PC-3 (cell line): ENCODE results near the gene PCK2.

Experiments used
- EZH2 ChIP-seq: fragments of 300-600 bp; sonication (generic); IDR thresholded peaks from one replicate; pipeline ENCODE4 v1.6.1; 2017; ENCODE audit warnings: antibody characterized with exemption, mild to moderate bottlenecking, low read length; ENCODE audit not compliant: unreplicated experiment
- EZH2phosphoT487 ChIP-seq: fragments of 300-600 bp; sonication (generic); IDR thresholded peaks from 2 replicates; pipeline ENCODE4 v1.6.1; 2018; ENCODE audit warnings: mild to moderate bottlenecking, antibody characterized with exemption, low read length, borderline replicate concordance
- TF ChIP-seq, protein P1 (sequence below): fragments of 300-600 bp; sonication (generic); conservative IDR thresholded peaks from 2 replicates; pipeline ENCODE4 v1.5.1; 2017; ENCODE audit warnings: antibody characterized with exemption, low read depth, mild to moderate bottlenecking, low read length

DNA sequence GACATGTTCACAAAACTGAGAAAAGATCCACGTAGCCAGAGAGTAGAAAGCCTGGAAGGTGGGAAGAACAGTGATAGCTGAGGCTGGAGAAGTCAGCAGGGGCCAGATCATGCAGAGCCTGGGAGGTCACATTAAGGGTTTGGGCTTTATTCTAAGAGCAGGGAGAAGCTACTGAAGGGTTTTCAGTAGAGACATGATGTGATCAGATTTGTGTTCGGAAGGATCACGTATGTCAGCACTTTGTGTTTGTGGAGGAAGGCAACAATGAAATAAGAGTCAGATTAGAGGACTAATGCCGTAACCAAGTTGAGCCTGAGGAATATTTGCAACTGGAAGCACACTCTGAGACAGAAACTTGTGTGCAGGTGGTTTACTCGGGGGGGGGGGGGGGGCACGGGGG lies 4.2 kb upstream of the PCK2 start:
- TF ChIP-seq, protein P1, sequence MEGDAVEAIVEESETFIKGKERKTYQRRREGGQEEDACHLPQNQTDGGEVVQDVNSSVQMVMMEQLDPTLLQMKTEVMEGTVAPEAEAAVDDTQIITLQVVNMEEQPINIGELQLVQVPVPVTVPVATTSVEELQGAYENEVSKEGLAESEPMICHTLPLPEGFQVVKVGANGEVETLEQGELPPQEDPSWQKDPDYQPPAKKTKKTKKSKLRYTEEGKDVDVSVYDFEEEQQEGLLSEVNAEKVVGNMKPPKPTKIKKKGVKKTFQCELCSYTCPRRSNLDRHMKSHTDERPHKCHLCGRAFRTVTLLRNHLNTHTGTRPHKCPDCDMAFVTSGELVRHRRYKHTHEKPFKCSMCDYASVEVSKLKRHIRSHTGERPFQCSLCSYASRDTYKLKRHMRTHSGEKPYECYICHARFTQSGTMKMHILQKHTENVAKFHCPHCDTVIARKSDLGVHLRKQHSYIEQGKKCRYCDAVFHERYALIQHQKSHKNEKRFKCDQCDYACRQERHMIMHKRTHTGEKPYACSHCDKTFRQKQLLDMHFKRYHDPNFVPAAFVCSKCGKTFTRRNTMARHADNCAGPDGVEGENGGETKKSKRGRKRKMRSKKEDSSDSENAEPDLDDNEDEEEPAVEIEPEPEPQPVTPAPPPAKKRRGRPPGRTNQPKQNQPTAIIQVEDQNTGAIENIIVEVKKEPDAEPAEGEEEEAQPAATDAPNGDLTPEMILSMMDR = no peak
- no peak for TF ChIP-seq EZH2phosphoT487
- TF ChIP-seq EZH2 = no peak
